ENCODE data around the gene NMNAT3.

DNA sequence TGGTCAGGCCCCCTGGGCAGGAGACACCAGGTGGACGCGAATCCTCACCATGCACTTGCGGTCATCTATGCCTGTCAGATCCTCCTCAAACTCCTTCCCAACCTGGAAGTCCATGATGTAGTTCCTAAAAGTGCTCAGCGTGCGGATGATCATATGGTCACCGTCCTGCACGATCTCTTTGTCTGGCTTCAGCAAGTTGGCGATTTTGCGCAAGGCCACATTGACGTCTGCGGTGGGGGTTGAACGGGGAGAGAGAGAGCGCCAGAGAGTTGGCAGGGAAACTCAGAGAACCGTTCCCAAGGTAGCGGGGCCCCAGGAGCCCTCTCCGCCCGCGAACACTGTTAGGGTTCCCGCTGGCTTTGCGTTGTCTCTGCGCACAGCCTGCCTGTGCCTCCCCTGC lies 139.0 kb downstream of the NMNAT3 start:
- no peak for TF ChIP-seq CTCF (IDR thresholded peaks at IDR 0.05 in 4 of 5, conservative IDR thresholded peaks at IDR 0.05 in 1 of 5)
- no peak for TF ChIP-seq POLR2A (IDR thresholded peaks at IDR 0.05)
